H9 (cell line): Measurements from ENCODE around the gene PLAU. TPM values are rescaled to one million over a fixed set of nuclear protein-coding genes. Genes with fewer than 3 reads are reported as not detected.

Source experiments
- DNase-seq: peaks from one replicate; pipeline ENCODE4 v3.0.0-alpha.2; 2017
- H2AFZ ChIP-seq: one replicate; pipeline ENCODE4 v1.6.1; 2013; ENCODE audit warnings: mild to moderate bottlenecking, low read length, control low read depth, moderate library complexity
- H2AK5ac ChIP-seq: 2 replicates; pipeline ENCODE4 v1.6.1; 2013; ENCODE audit warnings: low read length, control low read depth, mixed read lengths; ENCODE audit not compliant: insufficient read length
- H2BK120ac ChIP-seq: one replicate; pipeline ENCODE4 v1.6.1; 2013; ENCODE audit warnings: low read depth, mild to moderate bottlenecking, low read length, control low read depth, inconsistent platforms; ENCODE audit not compliant: poor library complexity, severe bottlenecking
- H2BK12ac ChIP-seq: 2 replicates; pipeline ENCODE4 v1.6.1; 2013; ENCODE audit warnings: low read length, control low read depth, mixed read lengths, low read depth; ENCODE audit not compliant: insufficient read length
- H2BK15ac ChIP-seq: 2 replicates; pipeline ENCODE4 v1.6.1; 2013; ENCODE audit warnings: low read depth, low read length, control low read depth
- H2BK20ac ChIP-seq: one replicate; pipeline ENCODE4 v1.6.1; 2013; ENCODE audit warnings: low read depth, mild to moderate bottlenecking, low read length, control low read depth, inconsistent platforms; ENCODE audit not compliant: poor library complexity, severe bottlenecking
- H2BK5ac ChIP-seq: 2 replicates; pipeline ENCODE4 v1.6.1; 2013; ENCODE audit warnings: low read length, control low read depth, mixed read lengths; ENCODE audit not compliant: insufficient read length
- H3K14ac ChIP-seq: 2 replicates; pipeline ENCODE4 v1.6.1; 2013; ENCODE audit warnings: low read length, control low read depth; ENCODE audit not compliant: insufficient read depth
- H3K18ac ChIP-seq: 2 replicates; pipeline ENCODE4 v1.6.1; 2013; ENCODE audit warnings: low read depth, mild to moderate bottlenecking, mixed read lengths, low read length, control low read depth; ENCODE audit not compliant: insufficient read length
- H3K23ac ChIP-seq: 2 replicates; pipeline ENCODE4 v1.6.1; 2013; ENCODE audit warnings: low read length, control low read depth, mixed read lengths, low read depth; ENCODE audit not compliant: insufficient read length
- H3K23me2 ChIP-seq: 2 replicates; pipeline ENCODE4 v1.6.1; 2013; ENCODE audit warnings: low read depth, mild to moderate bottlenecking, mixed read lengths, low read length, control low read depth; ENCODE audit not compliant: insufficient read length, poor library complexity, severe bottlenecking
- H3K27ac ChIP-seq: 2 replicates; pipeline ENCODE4 v1.5.1; 2013; ENCODE audit warnings: low read length, control low read depth, mixed read lengths, low read depth; ENCODE audit not compliant: insufficient read length
- H3K27me3 ChIP-seq: 2 replicates; pipeline ENCODE4 v1.6.1; 2013; ENCODE audit warnings: low read length, control low read depth, inconsistent platforms; ENCODE audit not compliant: insufficient read depth
- H3K4ac ChIP-seq: 2 replicates; pipeline ENCODE4 v1.6.1; 2013; ENCODE audit warnings: low read depth, mild to moderate bottlenecking, control low read depth, inconsistent platforms, low read length, moderate library complexity
- H3K4me1 ChIP-seq: 2 replicates; pipeline ENCODE4 v1.6.1; 2013; ENCODE audit warnings: low read length, control low read depth, inconsistent platforms; ENCODE audit not compliant: insufficient read depth
- H3K4me2 ChIP-seq: 2 replicates; pipeline ENCODE4 v1.6.1; 2013; ENCODE audit warnings: low read length, control low read depth, mixed read lengths; ENCODE audit not compliant: insufficient read length, insufficient read depth
- H3K56ac ChIP-seq: 2 replicates; pipeline ENCODE4 v1.6.1; 2013; ENCODE audit warnings: low read depth, mild to moderate bottlenecking, mixed read lengths, low read length, control low read depth; ENCODE audit not compliant: insufficient read length
- H3K79me1 ChIP-seq: 2 replicates; pipeline ENCODE4 v1.6.1; 2013; ENCODE audit warnings: low read depth, mild to moderate bottlenecking, moderate library complexity, low read length, control low read depth, inconsistent platforms; ENCODE audit not compliant: insufficient read depth, poor library complexity, severe bottlenecking
- H3K79me2 ChIP-seq: 2 replicates; pipeline ENCODE4 v1.6.1; 2013; ENCODE audit warnings: low read length, control low read depth, inconsistent platforms; ENCODE audit not compliant: insufficient read depth
- H3K9ac ChIP-seq: 2 replicates; pipeline ENCODE4 v1.6.1; 2013; ENCODE audit warnings: low read length, control low read depth, mixed read lengths; ENCODE audit not compliant: insufficient read length; ENCODE audit errors: extremely low read depth
- H3K9me3 ChIP-seq: one replicate; pipeline ENCODE4 v1.6.1; 2013; ENCODE audit warnings: low read depth, low read length, inconsistent platforms; ENCODE audit not compliant: control insufficient read depth
- H3T11ph ChIP-seq: one replicate; pipeline ENCODE4 v1.6.1; 2013; ENCODE audit warnings: mild to moderate bottlenecking, low read length, control low read depth, inconsistent platforms
- H4K20me1 ChIP-seq: one replicate; pipeline ENCODE4 v1.6.1; 2013; ENCODE audit not compliant: control insufficient read depth, insufficient read length, insufficient read depth
- H4K5ac ChIP-seq: 2 replicates; pipeline ENCODE4 v1.6.1; 2013; ENCODE audit warnings: low read depth, mild to moderate bottlenecking, mixed read lengths, low read length, control low read depth; ENCODE audit not compliant: insufficient read length
- H4K8ac ChIP-seq: replicated peaks from 2 replicates; pipeline ENCODE4 v1.6.1; 2013; ENCODE audit warnings: low read length, control low read depth, mixed read lengths, low read depth; ENCODE audit not compliant: insufficient read length
- H4K91ac ChIP-seq: 2 replicates; pipeline ENCODE4 v1.6.1; 2013; ENCODE audit warnings: low read depth, mild to moderate bottlenecking, moderate library complexity, mixed read lengths, low read length, control low read depth; ENCODE audit not compliant: insufficient read length
- H3K27ac Mint-ChIP-seq, 3 experiments: 2 replicates in 2 of 3; 3 replicates in 1 of 3; pipeline ENCODE4 v1.8.0; 2020 to 2021; ENCODE audit warnings: mixed read lengths in 3 of 3, mild to moderate bottlenecking in 1 of 3, moderate library complexity in 1 of 3
- H3K27me3 Mint-ChIP-seq: 2 replicates; pipeline ENCODE4 v1.8.0; 2021; ENCODE audit warnings: low read depth, mild to moderate bottlenecking, moderate library complexity, mixed read lengths
- H3K36me3 Mint-ChIP-seq, 3 experiments: 2 replicates in 2 of 3; 3 replicates in 1 of 3; pipeline ENCODE4 v1.8.0; 2020 to 2021; ENCODE audit warnings: low read depth in 3 of 3, mixed read lengths in 3 of 3; ENCODE audit not compliant: insufficient read depth in 1 of 3
- H3K4me1 Mint-ChIP-seq, 2 experiments: 2 replicates each; pipeline ENCODE4 v1.8.0; 2020; ENCODE audit warnings: mixed read lengths in 2 of 2
- H3K4me3 Mint-ChIP-seq, 2 experiments: 2 replicates in 1 of 2; 3 replicates in 1 of 2; pipeline ENCODE4 v1.8.0; 2020 to 2021; ENCODE audit warnings: mild to moderate bottlenecking in 2 of 2, mixed read lengths in 2 of 2, moderate library complexity in 1 of 2
- H3K9me3 Mint-ChIP-seq, 2 experiments: 2 replicates in 1 of 2; 3 replicates in 1 of 2; pipeline ENCODE4 v1.8.0; 2020; ENCODE audit warnings: mild to moderate bottlenecking in 2 of 2, mixed read lengths in 2 of 2, moderate library complexity in 1 of 2
- WGBS: extraction: QIAGEN DNeasy Blood & Tissue Kit; methylation state at CpG from one replicate; pipeline ENCODE4 v1.1.7; 2013; ENCODE audit warnings: missing lambda C conversion rate, low lambda C conversion rate, mixed read lengths; ENCODE audit not compliant: insufficient read length; ENCODE audit errors: extremely low coverage; 5-methylcytosine and 5-hydroxymethylcytosine counted together
- total RNA-seq: library from RNA; stranded (reverse); gene quantifications from 2 replicates; pipeline ENCODE4 v1.2.1, GENCODE V29; 2021
- TF ChIP-seq, protein P1 (sequence below): fragments of 200-600 bp; sonication (generic); conservative IDR thresholded peaks from 3 replicates; pipeline ENCODE4 v1.8.0; 2021; ENCODE audit warnings: antibody characterized with exemption, mild to moderate bottlenecking

Gene PLAU
- total RNA-seq, 1 experiment from 2014 or later = 15.0 TPM

DNA sequence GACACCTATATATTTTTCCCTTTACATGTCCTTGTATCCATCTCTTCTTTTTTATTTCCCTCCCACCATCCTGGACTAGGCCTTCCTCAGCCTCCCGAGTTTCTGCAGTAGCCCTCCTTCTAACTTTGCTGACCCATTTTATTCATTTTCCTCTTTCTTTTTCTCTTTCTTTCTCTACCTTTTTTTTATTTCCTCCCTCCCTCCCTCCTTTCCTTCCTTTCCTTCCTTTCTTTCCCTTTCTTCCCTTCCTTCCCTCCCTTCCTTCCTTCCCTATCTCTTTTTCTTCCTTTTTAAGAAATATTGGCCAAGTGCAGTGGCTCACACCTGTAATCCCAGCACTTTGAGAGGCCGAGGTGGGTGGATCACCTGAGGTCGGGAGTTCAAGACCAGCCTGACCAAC, 26.9 kb upstream of the PLAU start:
- Histone ChIP-seq H3K27ac (no peak overlapping the region), H3K79me2 (no peaks in the 10 kb centered on the region), H2BK15ac (no peak overlapping the region), H3T11ph (no peak overlapping the region), H4K8ac (no peak overlapping the region), H3K14ac (no peak overlapping the region), H3K9ac (no peak overlapping the region), H3K56ac (no peak overlapping the region), H2BK12ac (no peak overlapping the region), H2AFZ (no peak overlapping the region), H3K4me2 (no peak overlapping the region), H3K79me1 (no peaks in the 10 kb centered on the region), H2AK5ac (no peak overlapping the region), H2BK20ac (no peak overlapping the region), H4K20me1 (no peaks in the 10 kb centered on the region), H3K23me2 (no peaks in the 10 kb centered on the region), H3K23ac (no peak overlapping the region), H4K91ac (no peak overlapping the region), H3K27me3 (no peaks in the 10 kb centered on the region), H3K9me3 (no peaks in the 10 kb centered on the region), H4K5ac (no peak overlapping the region), H2BK120ac (no peak overlapping the region), H2BK5ac (no peak overlapping the region), H3K4me1 (no peaks in the 10 kb centered on the region), H3K4ac (no peak overlapping the region), H3K18ac (no peak overlapping the region)
- Mint-ChIP-seq H3K9me3 (no peaks in the 10 kb centered on the region), H3K27me3 (peaks cover 7% of the 10 kb centered on the region), H3K4me1 (peaks cover 18 to 24% of the 10 kb centered on the region in 2 experiments), H3K4me3 (no peak overlapping the region), H3K27ac (no peak overlapping the region; a peak in 1 of 7 replicates), H3K36me3 (no peaks in the 10 kb centered on the region; a peak in 1 of 7 replicates)
- WGBS = no CpG with 5 or more reads among the region's 3 CpGs
- TF ChIP-seq, protein P1, sequence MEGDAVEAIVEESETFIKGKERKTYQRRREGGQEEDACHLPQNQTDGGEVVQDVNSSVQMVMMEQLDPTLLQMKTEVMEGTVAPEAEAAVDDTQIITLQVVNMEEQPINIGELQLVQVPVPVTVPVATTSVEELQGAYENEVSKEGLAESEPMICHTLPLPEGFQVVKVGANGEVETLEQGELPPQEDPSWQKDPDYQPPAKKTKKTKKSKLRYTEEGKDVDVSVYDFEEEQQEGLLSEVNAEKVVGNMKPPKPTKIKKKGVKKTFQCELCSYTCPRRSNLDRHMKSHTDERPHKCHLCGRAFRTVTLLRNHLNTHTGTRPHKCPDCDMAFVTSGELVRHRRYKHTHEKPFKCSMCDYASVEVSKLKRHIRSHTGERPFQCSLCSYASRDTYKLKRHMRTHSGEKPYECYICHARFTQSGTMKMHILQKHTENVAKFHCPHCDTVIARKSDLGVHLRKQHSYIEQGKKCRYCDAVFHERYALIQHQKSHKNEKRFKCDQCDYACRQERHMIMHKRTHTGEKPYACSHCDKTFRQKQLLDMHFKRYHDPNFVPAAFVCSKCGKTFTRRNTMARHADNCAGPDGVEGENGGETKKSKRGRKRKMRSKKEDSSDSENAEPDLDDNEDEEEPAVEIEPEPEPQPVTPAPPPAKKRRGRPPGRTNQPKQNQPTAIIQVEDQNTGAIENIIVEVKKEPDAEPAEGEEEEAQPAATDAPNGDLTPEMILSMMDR = no peak
- no peak for DNase-seq
